Measurements from ENCODE around the gene SOX6. TPM values are rescaled to one million over a fixed set of nuclear protein-coding genes. Genes with fewer than 3 reads are reported as not detected.

Gene SOX6
- total RNA-seq, 1 experiment from 2014 or later = not detected

GRCh38 chr11:15972838-15973237 is 383.5 kb downstream of the SOX6 start:
- Histone ChIP-seq H3K27ac (ENCODE audit: insufficient read length, low read depth, low read length) (no peak overlapping the region), H2AFZ (ENCODE audit: low read length) (no peak overlapping the region), H3K23me2 (ENCODE audit: insufficient read length, low read depth, low read length, poor library complexity, severe bottlenecking) (no peaks in the 10 kb centered on the region), H3K18ac (ENCODE audit: insufficient read length, low read depth, low read length) (no peak overlapping the region), H3T11ph (ENCODE audit: low read length) (no peak overlapping the region), H3K23ac (ENCODE audit: insufficient read length, low read depth, low read length) (no peak overlapping the region), H3K79me2 (ENCODE audit: insufficient read depth, low read length) (no peaks in the 10 kb centered on the region), H3K56ac (ENCODE audit: insufficient read length, low read depth, low read length) (no peak overlapping the region), H4K20me1 (ENCODE audit: control insufficient read depth, insufficient read depth, insufficient read length) (no peaks in the 10 kb centered on the region), H4K91ac (ENCODE audit: insufficient read length, low read depth, low read length) (no peak overlapping the region), H2BK15ac (ENCODE audit: low read depth, low read length) (no peak overlapping the region), H3K4me1 (ENCODE audit: insufficient read depth, low read length) (no peaks in the 10 kb centered on the region), H2BK20ac (ENCODE audit: low read depth, low read length, poor library complexity, severe bottlenecking) (no peak overlapping the region), H2BK5ac (ENCODE audit: insufficient read length, low read length) (no peak overlapping the region), H3K9ac (ENCODE audit: extremely low read depth, insufficient read length, low read length) (no peak overlapping the region), H2AK5ac (ENCODE audit: insufficient read length, low read length) (no peak overlapping the region), H2BK12ac (ENCODE audit: insufficient read length, low read depth, low read length) (no peak overlapping the region), H3K27me3 (ENCODE audit: insufficient read depth, low read length) (no peaks in the 10 kb centered on the region), H3K14ac (ENCODE audit: insufficient read depth, low read length) (no peak overlapping the region), H3K4me2 (ENCODE audit: insufficient read depth, insufficient read length, low read length) (no peak overlapping the region), H4K8ac (replicated peaks; ENCODE audit: insufficient read length, low read depth, low read length) (no peak overlapping the region), H4K5ac (ENCODE audit: insufficient read length, low read depth, low read length) (no peak overlapping the region), H2BK120ac (ENCODE audit: low read depth, low read length, poor library complexity, severe bottlenecking) (no peak overlapping the region), H3K79me1 (ENCODE audit: insufficient read depth, low read depth, low read length, poor library complexity, severe bottlenecking) (no peaks in the 10 kb centered on the region), H3K4ac (ENCODE audit: low read depth, low read length) (no peak overlapping the region), H3K9me3 (ENCODE audit: control insufficient read depth, low read depth, low read length) (no peaks in the 10 kb centered on the region)
- TF ChIP-seq CTCF (conservative IDR thresholded peaks at IDR 0.05) = no peak
- no peaks in the 10 kb centered on the region for H3K9me3 Mint-ChIP-seq
- WGBS (ENCODE audit: extremely low coverage, insufficient read length, low lambda C conversion rate) = no CpG with 5 or more reads among the region's 5 CpGs
- H3K27ac Mint-ChIP-seq = no peak overlapping the region
- peaks cover 5% of the 10 kb centered on the region for H3K27me3 Mint-ChIP-seq (ENCODE audit: low read depth)
- H3K4me3 Mint-ChIP-seq = no peak overlapping the region
- DNase-seq = peak; percentile 38
- H3K36me3 Mint-ChIP-seq (ENCODE audit: insufficient read depth in 1 of 3, low read depth in 3 of 3) = no peaks in the 10 kb centered on the region
- peaks cover 10 to 15% of the 10 kb centered on the region in 2 experiments for H3K4me1 Mint-ChIP-seq
